HL-60 (cell line): Measurements from ENCODE around the gene AKT2.

ENCODE experiments used
- GABPA ChIP-seq: IDR thresholded peaks from 2 replicates; pipeline ENCODE4 v1.6.1; 2012; ENCODE audit warnings: low read depth
- POLR2AphosphoS5 ChIP-seq: IDR thresholded peaks from 2 replicates; pipeline ENCODE4 v1.6.1; 2012; ENCODE audit warnings: low read depth
- SPI1 ChIP-seq: IDR thresholded peaks from 2 replicates; pipeline ENCODE4 v1.6.1; 2012; ENCODE audit warnings: low read depth, mild to moderate bottlenecking, borderline replicate concordance
- TF ChIP-seq, protein P1 (sequence below): IDR thresholded peaks from one replicate; pipeline ENCODE4 v1.5.1; 2011; ENCODE audit warnings: low read length, control low read depth, inconsistent platforms; ENCODE audit not compliant: insufficient read depth
- TF ChIP-seq, protein P2 (sequence below): IDR thresholded peaks from 2 replicates; pipeline ENCODE4 v1.6.1; 2012; ENCODE audit warnings: low read depth; ENCODE audit not compliant: insufficient replicate concordance

DNA sequence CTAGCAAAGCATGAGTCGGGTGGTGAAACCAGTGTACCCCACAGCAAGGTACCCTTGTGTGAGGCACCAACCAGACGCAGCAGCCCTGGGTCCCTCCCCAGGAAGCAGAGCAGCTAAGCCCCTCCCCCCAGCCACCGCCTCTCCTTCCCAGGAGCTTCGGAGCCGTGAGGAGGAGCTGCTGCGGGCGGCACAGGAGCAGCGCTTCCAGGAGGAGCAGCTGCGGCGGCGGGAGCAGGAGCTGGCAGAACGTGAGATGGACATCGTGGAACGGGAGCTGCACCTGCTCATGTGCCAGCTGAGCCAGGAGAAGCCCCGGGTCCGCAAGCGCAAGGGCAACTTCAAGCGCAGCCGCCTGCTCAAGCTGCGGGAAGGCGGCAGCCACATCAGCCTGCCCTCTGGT lies 79.4 kb downstream of the AKT2 start:
- TF ChIP-seq, protein P1, sequence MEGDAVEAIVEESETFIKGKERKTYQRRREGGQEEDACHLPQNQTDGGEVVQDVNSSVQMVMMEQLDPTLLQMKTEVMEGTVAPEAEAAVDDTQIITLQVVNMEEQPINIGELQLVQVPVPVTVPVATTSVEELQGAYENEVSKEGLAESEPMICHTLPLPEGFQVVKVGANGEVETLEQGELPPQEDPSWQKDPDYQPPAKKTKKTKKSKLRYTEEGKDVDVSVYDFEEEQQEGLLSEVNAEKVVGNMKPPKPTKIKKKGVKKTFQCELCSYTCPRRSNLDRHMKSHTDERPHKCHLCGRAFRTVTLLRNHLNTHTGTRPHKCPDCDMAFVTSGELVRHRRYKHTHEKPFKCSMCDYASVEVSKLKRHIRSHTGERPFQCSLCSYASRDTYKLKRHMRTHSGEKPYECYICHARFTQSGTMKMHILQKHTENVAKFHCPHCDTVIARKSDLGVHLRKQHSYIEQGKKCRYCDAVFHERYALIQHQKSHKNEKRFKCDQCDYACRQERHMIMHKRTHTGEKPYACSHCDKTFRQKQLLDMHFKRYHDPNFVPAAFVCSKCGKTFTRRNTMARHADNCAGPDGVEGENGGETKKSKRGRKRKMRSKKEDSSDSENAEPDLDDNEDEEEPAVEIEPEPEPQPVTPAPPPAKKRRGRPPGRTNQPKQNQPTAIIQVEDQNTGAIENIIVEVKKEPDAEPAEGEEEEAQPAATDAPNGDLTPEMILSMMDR: no peak
- TF ChIP-seq POLR2AphosphoS5 (no peak), GABPA (no peak), SPI1 (no peak)
- TF ChIP-seq, protein P2, sequence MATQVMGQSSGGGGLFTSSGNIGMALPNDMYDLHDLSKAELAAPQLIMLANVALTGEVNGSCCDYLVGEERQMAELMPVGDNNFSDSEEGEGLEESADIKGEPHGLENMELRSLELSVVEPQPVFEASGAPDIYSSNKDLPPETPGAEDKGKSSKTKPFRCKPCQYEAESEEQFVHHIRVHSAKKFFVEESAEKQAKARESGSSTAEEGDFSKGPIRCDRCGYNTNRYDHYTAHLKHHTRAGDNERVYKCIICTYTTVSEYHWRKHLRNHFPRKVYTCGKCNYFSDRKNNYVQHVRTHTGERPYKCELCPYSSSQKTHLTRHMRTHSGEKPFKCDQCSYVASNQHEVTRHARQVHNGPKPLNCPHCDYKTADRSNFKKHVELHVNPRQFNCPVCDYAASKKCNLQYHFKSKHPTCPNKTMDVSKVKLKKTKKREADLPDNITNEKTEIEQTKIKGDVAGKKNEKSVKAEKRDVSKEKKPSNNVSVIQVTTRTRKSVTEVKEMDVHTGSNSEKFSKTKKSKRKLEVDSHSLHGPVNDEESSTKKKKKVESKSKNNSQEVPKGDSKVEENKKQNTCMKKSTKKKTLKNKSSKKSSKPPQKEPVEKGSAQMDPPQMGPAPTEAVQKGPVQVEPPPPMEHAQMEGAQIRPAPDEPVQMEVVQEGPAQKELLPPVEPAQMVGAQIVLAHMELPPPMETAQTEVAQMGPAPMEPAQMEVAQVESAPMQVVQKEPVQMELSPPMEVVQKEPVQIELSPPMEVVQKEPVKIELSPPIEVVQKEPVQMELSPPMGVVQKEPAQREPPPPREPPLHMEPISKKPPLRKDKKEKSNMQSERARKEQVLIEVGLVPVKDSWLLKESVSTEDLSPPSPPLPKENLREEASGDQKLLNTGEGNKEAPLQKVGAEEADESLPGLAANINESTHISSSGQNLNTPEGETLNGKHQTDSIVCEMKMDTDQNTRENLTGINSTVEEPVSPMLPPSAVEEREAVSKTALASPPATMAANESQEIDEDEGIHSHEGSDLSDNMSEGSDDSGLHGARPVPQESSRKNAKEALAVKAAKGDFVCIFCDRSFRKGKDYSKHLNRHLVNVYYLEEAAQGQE: no peak
